Thyroid gland (tissue), 4 donors: ENCODE data around the gene EPHA8.

Source experiments
- POLR2A ChIP-seq, 2 donors: fragments of 450-650 bp; IDR thresholded peaks; one replicate each; pipeline ENCODE4 v1.6.1; 2017; ENCODE audit warnings: antibody characterized with exemption in 2 of 2, mild to moderate bottlenecking in 2 of 2, moderate library complexity in 1 of 2
- TF ChIP-seq, protein P1 (sequence below), 6 experiments: fragments of 200-600 bp in 3 of 6; fragments of 450-650 bp in 3 of 6; sonication (generic) in 3 of 6; IDR thresholded peaks; one replicate each; pipeline ENCODE4 v1.5.1; 2016 to 2019; ENCODE audit warnings: antibody characterized with exemption in 6 of 6, mild to moderate bottlenecking in 2 of 6, inconsistent platforms in 1 of 6, moderate library complexity in 1 of 6

- TF ChIP-seq, protein P1, sequence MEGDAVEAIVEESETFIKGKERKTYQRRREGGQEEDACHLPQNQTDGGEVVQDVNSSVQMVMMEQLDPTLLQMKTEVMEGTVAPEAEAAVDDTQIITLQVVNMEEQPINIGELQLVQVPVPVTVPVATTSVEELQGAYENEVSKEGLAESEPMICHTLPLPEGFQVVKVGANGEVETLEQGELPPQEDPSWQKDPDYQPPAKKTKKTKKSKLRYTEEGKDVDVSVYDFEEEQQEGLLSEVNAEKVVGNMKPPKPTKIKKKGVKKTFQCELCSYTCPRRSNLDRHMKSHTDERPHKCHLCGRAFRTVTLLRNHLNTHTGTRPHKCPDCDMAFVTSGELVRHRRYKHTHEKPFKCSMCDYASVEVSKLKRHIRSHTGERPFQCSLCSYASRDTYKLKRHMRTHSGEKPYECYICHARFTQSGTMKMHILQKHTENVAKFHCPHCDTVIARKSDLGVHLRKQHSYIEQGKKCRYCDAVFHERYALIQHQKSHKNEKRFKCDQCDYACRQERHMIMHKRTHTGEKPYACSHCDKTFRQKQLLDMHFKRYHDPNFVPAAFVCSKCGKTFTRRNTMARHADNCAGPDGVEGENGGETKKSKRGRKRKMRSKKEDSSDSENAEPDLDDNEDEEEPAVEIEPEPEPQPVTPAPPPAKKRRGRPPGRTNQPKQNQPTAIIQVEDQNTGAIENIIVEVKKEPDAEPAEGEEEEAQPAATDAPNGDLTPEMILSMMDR (IDR thresholded peaks at IDR 0.05) = no peak
- no peak for TF ChIP-seq POLR2A (IDR thresholded peaks at IDR 0.05)
Observed at GRCh38 chr1:22584970-22585369, 21.7 kb downstream of the EPHA8 start.
